Measurements from ENCODE around the gene KRT85.
A peak's percentile ranks its signal among the peaks of the same experiment; 100 is the strongest.
"Not testable (repeated sequence)": the region's sequence is repeated elsewhere in the genome, so short reads cannot be mapped to it uniquely, and the experiment has no call there.

Gene KRT85

GRCh38 chr12:52366738-52367485 is at the start of gene KRT85:
Gene KRT85 (minus strand): TSS chr12:52367481. CDS start chr12:52367405, 76 bp downstream.
- Mint-ChIP-seq H3K27me3 (peaks cover 25% of the 10 kb centered on the region), H3K27ac (ENCODE audit: low read depth) (no peak within 1 kb of the TSS), H3K9me3 (no peaks in the 10 kb centered on the region), H3K4me1 (peaks cover 5% of the 10 kb centered on the region), H3K4me3 (no peak within 1 kb of the TSS), H3K36me3 (ENCODE audit: insufficient read depth) (no peaks in the 10 kb centered on the region)
- no peak for ATAC-seq (replicated peaks; ENCODE audit: extremely low read depth, poor library complexity, severe bottlenecking)
- DNase-seq (ENCODE audit: low spot score in 2 of 2) = no peak

GRCh38 chr12:52416795-52417194 is 49.5 kb upstream of the KRT85 start:
- H3K4me1 Mint-ChIP-seq = peaks cover 7% of the 10 kb centered on the region
- peaks cover 40% of the 10 kb centered on the region for H3K27me3 Mint-ChIP-seq
- H3K27ac Mint-ChIP-seq (ENCODE audit: low read depth) = no peak overlapping the region
- ATAC-seq (replicated peaks; ENCODE audit: extremely low read depth, poor library complexity, severe bottlenecking) (no peak), DNase-seq (ENCODE audit: low spot score in 2 of 2) (no peak)
- H3K36me3 Mint-ChIP-seq (ENCODE audit: insufficient read depth) = no peaks in the 10 kb centered on the region
- no peak overlapping the region for H3K4me3 Mint-ChIP-seq
- H3K9me3 Mint-ChIP-seq = no peaks in the 10 kb centered on the region

GRCh38 chr12:52415870-52416750 is 48.8 kb upstream of the KRT85 start:
- ATAC-seq (replicated peaks; ENCODE audit: extremely low read depth, poor library complexity, severe bottlenecking) (no peak), DNase-seq (ENCODE audit: low spot score in 2 of 2) (no peak)
- Mint-ChIP-seq H3K27me3 (peaks cover 33% of the 10 kb centered on the region), H3K4me3 (no peak overlapping the region), H3K36me3 (ENCODE audit: insufficient read depth) (no peaks in the 10 kb centered on the region), H3K9me3 (no peaks in the 10 kb centered on the region), H3K27ac (ENCODE audit: low read depth) (no peak overlapping the region), H3K4me1 (peaks cover 10% of the 10 kb centered on the region)

DNA sequence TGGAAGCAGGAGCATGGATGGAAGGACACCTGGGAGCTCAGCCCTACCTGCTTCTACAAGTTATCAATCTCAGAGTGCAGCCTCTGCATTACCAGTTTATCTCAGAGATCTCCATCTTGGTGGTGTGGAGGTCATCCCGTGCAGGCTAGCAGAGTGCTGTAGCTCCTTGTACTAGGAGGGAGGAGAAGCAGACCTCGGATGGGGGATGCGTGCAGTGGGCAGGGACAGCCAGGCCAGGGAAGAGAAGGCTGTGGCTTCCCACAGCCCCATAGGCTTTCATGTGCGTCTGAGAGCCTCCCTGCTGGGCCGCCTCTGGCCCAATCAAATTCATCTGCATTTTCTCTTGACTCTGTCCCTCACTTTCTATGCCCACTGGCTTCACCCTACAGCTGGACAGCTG is 47.7 kb upstream of the KRT85 start:
- no peak for ATAC-seq (replicated peaks; ENCODE audit: extremely low read depth, poor library complexity, severe bottlenecking)
- Mint-ChIP-seq H3K9me3 (no peaks in the 10 kb centered on the region), H3K27me3 (peaks cover 33% of the 10 kb centered on the region), H3K4me1 (peaks cover 10% of the 10 kb centered on the region), H3K36me3 (ENCODE audit: insufficient read depth) (no peaks in the 10 kb centered on the region), H3K27ac (ENCODE audit: low read depth) (no peak overlapping the region), H3K4me3 (no peak overlapping the region)
- no peak for DNase-seq (ENCODE audit: low spot score in 2 of 2)

- no peak overlapping the region for H3K27ac Mint-ChIP-seq (ENCODE audit: low read depth)
- ATAC-seq (replicated peaks; ENCODE audit: extremely low read depth, poor library complexity, severe bottlenecking) = no peak
- no peak for DNase-seq (ENCODE audit: low spot score in 2 of 2)
- H3K4me3 Mint-ChIP-seq = no peak overlapping the region
- H3K9me3 Mint-ChIP-seq = no peaks in the 10 kb centered on the region
- no peaks in the 10 kb centered on the region for H3K36me3 Mint-ChIP-seq (ENCODE audit: insufficient read depth)
- peaks cover 5% of the 10 kb centered on the region for H3K4me1 Mint-ChIP-seq
- peaks cover 33% of the 10 kb centered on the region for H3K27me3 Mint-ChIP-seq
These were observed 46.6 kb upstream of the KRT85 start for GRCh38 chr12:52413782-52414345.

- peaks cover 38% of the 10 kb centered on the region for H3K27me3 Mint-ChIP-seq
- peaks cover 5% of the 10 kb centered on the region for H3K4me1 Mint-ChIP-seq
- ATAC-seq (replicated peaks; ENCODE audit: extremely low read depth, poor library complexity, severe bottlenecking) (no peak), DNase-seq (ENCODE audit: low spot score in 2 of 2) (no peak)
- H3K9me3 Mint-ChIP-seq = no peaks in the 10 kb centered on the region
- no peak overlapping the region for H3K27ac Mint-ChIP-seq (ENCODE audit: low read depth)
- no peaks in the 10 kb centered on the region for H3K36me3 Mint-ChIP-seq (ENCODE audit: insufficient read depth)
- H3K4me3 Mint-ChIP-seq = no peak overlapping the region
These were observed 45.9 kb upstream of the KRT85 start for GRCh38 chr12:52413202-52413601.

- ATAC-seq (replicated peaks; ENCODE audit: extremely low read depth, poor library complexity, severe bottlenecking) = no peak
- H3K9me3 Mint-ChIP-seq = no peaks in the 10 kb centered on the region
- H3K4me1 Mint-ChIP-seq = peaks cover 5% of the 10 kb centered on the region
- H3K27ac Mint-ChIP-seq (ENCODE audit: low read depth) = no peak overlapping the region
- peaks cover 49% of the 10 kb centered on the region for H3K27me3 Mint-ChIP-seq
- DNase-seq (ENCODE audit: low spot score in 2 of 2) = no peak
- H3K36me3 Mint-ChIP-seq (ENCODE audit: insufficient read depth) = no peaks in the 10 kb centered on the region
- no peak overlapping the region for H3K4me3 Mint-ChIP-seq
These were observed 44.5 kb upstream of the KRT85 start for GRCh38 chr12:52411815-52412214.

- DNase-seq (ENCODE audit: low spot score in 2 of 2); H3K36me3 Mint-ChIP-seq (ENCODE audit: insufficient read depth); H3K27ac Mint-ChIP-seq (ENCODE audit: low read depth); H3K9me3 Mint-ChIP-seq; H3K4me1 Mint-ChIP-seq; ATAC-seq (replicated peaks; ENCODE audit: extremely low read depth, poor library complexity, severe bottlenecking); H3K4me3 Mint-ChIP-seq: not testable (repeated sequence)
- peaks cover 44% of the 10 kb centered on the region for H3K27me3 Mint-ChIP-seq
These were observed 43.4 kb upstream of the KRT85 start for GRCh38 chr12:52410589-52411248.

GRCh38 chr12:52407918-52408317 is 40.6 kb upstream of the KRT85 start:
- Mint-ChIP-seq H3K27ac (ENCODE audit: low read depth) (peak overlapping the region; percentile 29), H3K4me1 (peaks cover 5% of the 10 kb centered on the region), H3K27me3 (peaks cover 26% of the 10 kb centered on the region), H3K36me3 (ENCODE audit: insufficient read depth) (no peaks in the 10 kb centered on the region), H3K9me3 (no peaks in the 10 kb centered on the region), H3K4me3 (no peak overlapping the region)
- ATAC-seq (replicated peaks; ENCODE audit: extremely low read depth, poor library complexity, severe bottlenecking) (no peak), DNase-seq (ENCODE audit: low spot score in 2 of 2) (no peak)

DNA sequence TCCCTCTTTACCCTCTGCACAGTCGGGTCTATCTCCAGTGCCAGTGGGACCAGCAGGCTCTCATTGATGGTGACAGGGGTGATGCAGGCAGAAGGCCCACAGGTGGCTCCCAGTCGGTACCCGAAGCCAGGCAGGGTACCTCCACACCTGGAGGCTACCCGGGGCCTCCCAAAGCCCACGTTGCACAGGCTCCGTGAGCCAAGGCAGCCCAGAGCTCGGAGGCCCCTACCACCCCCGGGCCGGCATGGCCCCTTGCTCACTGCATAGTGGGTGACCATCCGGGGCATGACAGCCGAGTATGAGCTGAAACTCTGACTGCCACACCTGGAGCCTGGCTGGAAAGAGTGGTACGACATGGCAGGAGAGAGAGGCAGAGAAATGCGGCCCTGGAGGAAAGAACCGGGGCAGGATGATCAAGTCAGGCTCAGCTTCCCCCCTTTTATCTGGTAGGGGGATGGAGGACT is 38.7 kb upstream of the KRT85 start, which contains the start of gene KRT82:
TSS of gene KRT82 (minus strand) at position 414 of the 464 bp plus-strand sequence. CDS start at position 356, 58 bp downstream.
- peaks cover 31% of the 10 kb centered on the region for H3K27me3 Mint-ChIP-seq
- no peak for ATAC-seq (replicated peaks; ENCODE audit: extremely low read depth, poor library complexity, severe bottlenecking)
- H3K27ac Mint-ChIP-seq (ENCODE audit: low read depth) = no peak within 1 kb of the TSS
- no peak for DNase-seq (ENCODE audit: low spot score in 2 of 2)
- H3K9me3 Mint-ChIP-seq = no peaks in the 10 kb centered on the region
- H3K36me3 Mint-ChIP-seq (ENCODE audit: insufficient read depth) = no peaks in the 10 kb centered on the region
- no peak within 1 kb of the TSS for H3K4me3 Mint-ChIP-seq
- H3K4me1 Mint-ChIP-seq = peaks cover under 1% of the 10 kb centered on the region

DNA sequence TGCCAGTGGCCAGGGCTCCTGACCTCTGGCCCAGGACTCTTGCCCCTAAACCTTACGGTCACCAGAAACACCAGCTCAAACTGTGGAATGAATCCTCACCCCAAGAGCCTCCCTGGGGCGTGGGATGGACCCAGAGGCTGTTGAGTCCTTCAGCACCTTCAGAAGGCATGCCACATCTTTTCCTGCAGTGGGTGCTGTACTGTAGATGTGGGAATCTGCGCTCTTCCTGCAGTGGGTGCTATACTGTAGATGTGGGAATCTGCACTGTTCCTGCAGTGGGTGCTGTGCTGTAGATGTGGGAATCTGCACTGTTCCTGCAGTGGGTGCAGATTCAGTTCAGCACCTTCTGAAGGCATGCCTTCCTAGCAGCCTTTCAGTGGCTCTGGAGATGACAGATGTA is 37.7 kb upstream of the KRT85 start:
- ATAC-seq (replicated peaks; ENCODE audit: extremely low read depth, poor library complexity, severe bottlenecking) = no peak
- Mint-ChIP-seq H3K27ac (ENCODE audit: low read depth) (no peak overlapping the region), H3K9me3 (no peaks in the 10 kb centered on the region), H3K36me3 (ENCODE audit: insufficient read depth) (no peaks in the 10 kb centered on the region), H3K4me1 (no peaks in the 10 kb centered on the region), H3K27me3 (peaks cover 41% of the 10 kb centered on the region), H3K4me3 (no peak overlapping the region)
- DNase-seq (ENCODE audit: low spot score in 2 of 2) = no peak

DNA sequence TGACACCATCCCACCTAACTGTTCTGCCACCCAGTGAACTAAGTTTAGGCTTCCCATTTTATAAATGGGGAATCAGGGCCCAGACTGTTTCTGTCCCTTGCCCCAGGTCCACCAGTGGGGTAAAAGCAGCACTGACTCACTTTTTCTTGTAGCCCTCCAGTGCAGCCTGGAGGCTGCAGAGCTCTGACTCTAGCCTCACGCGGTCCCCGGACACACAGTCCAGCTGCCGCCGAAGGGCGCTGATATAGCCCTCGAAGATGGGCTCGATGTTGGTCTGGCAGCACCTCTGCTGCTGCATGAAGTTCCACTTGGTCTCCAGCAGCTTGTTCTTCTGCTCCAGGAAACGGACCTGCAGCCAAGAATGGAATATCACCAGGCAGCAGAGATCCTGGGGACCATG is 36.3 kb upstream of the KRT85 start:
- Mint-ChIP-seq H3K27ac (ENCODE audit: low read depth) (no peak overlapping the region), H3K4me3 (no peak overlapping the region), H3K9me3 (no peaks in the 10 kb centered on the region), H3K27me3 (peaks cover 50% of the 10 kb centered on the region), H3K4me1 (no peaks in the 10 kb centered on the region), H3K36me3 (ENCODE audit: insufficient read depth) (no peaks in the 10 kb centered on the region)
- DNase-seq (ENCODE audit: low spot score in 2 of 2) (no peak), ATAC-seq (replicated peaks; ENCODE audit: extremely low read depth, poor library complexity, severe bottlenecking) (no peak)
